Esophagus squamous epithelium (tissue), 4 donors: ENCODE data around the gene MYO15B.

Source experiments
- CTCF ChIP-seq, 6 experiments: fragments of 450-650 bp in 4 of 6; fragments of 200-600 bp in 2 of 6; sonication (generic) in 2 of 6; IDR thresholded peaks; one replicate each; pipeline ENCODE4 v1.5.1; 2016 to 2019; ENCODE audit warnings: antibody characterized with exemption in 6 of 6, mild to moderate bottlenecking in 4 of 6, moderate library complexity in 4 of 6
- POLR2A ChIP-seq, 4 donors: fragments of 450-650 bp; IDR thresholded peaks; one replicate each; pipeline ENCODE4 v1.6.1; 2017; ENCODE audit warnings: antibody characterized with exemption in 4 of 4, mild to moderate bottlenecking in 4 of 4, moderate library complexity in 3 of 4

- TF ChIP-seq CTCF (IDR thresholded peaks at IDR 0.05): no peak
- no peak for TF ChIP-seq POLR2A (IDR thresholded peaks at IDR 0.05)
These were observed 59.0 kb downstream of the MYO15B start for GRCh38 chr17:75646638-75646992.
